HG02763 (cell line): ENCODE results near the gene PLEKHH2.
"Not testable (repeated sequence)": the region's sequence is repeated elsewhere in the genome, so short reads cannot be mapped to it uniquely, and the experiment has no call there.

ENCODE experiments used
- ATAC-seq: cut with Tn5 transposase; IDR thresholded peaks from one replicate; pipeline ENCODE4 v1.9.1; 2021; ENCODE audit warnings: mild to moderate bottlenecking, moderate library complexity; ENCODE audit not compliant: unreplicated experiment

Gene PLEKHH2

GRCh38 chr2:43636153-43636552 is 907 bp upstream of the PLEKHH2 start:
- ATAC-seq, result not testable (repeated sequence)

- ATAC-seq, result no peak
These were observed 439 bp upstream of the PLEKHH2 start for GRCh38 chr2:43636621-43637020.

GRCh38 chr2:43642363-43642762 is 5.3 kb downstream of the PLEKHH2 start:
- ATAC-seq, result no peak

- no peak for ATAC-seq
These were observed 6.6 kb downstream of the PLEKHH2 start for GRCh38 chr2:43643680-43644079.

- no peak for ATAC-seq
These were observed 12.1 kb downstream of the PLEKHH2 start for GRCh38 chr2:43648994-43649701.

GRCh38 chr2:43653506-43653905 is 16.4 kb downstream of the PLEKHH2 start:
- no peak for ATAC-seq

GRCh38 chr2:43657241-43657640 is 20.2 kb downstream of the PLEKHH2 start:
- ATAC-seq, result no peak

- no peak for ATAC-seq
These were observed 38.7 kb downstream of the PLEKHH2 start for GRCh38 chr2:43675646-43676321.

GRCh38 chr2:43676322-43677050 is 39.4 kb downstream of the PLEKHH2 start, which contains the start of gene C1GALT1C1L:
C1GALT1C1L (minus strand) TSS chr2:43676429; CDS start chr2:43676322, 107 bp downstream.
- no peak for ATAC-seq

GRCh38 chr2:43677783-43678182 is 40.7 kb downstream of the PLEKHH2 start:
- ATAC-seq, result not testable (repeated sequence)

- ATAC-seq, result no peak
These were observed 48.3 kb downstream of the PLEKHH2 start for GRCh38 chr2:43685357-43685756.

GRCh38 chr2:43689999-43690398 is 52.9 kb downstream of the PLEKHH2 start:
- no peak for ATAC-seq

GRCh38 chr2:43692428-43692994 is 55.5 kb downstream of the PLEKHH2 start:
- no peak for ATAC-seq

- ATAC-seq, result not testable (repeated sequence)
These were observed 61.1 kb downstream of the PLEKHH2 start for GRCh38 chr2:43698140-43698539.

- ATAC-seq, result no peak
These were observed 62.7 kb downstream of the PLEKHH2 start for GRCh38 chr2:43699761-43700160.

GRCh38 chr2:43701111-43701510 is 64.1 kb downstream of the PLEKHH2 start:
- no peak for ATAC-seq

- no peak for ATAC-seq
These were observed 70.4 kb downstream of the PLEKHH2 start for GRCh38 chr2:43707255-43708015.

GRCh38 chr2:43708178-43708577 is 71.1 kb downstream of the PLEKHH2 start:
- no peak for ATAC-seq

GRCh38 chr2:43708891-43709290 is 71.8 kb downstream of the PLEKHH2 start:
- ATAC-seq, result no peak

GRCh38 chr2:43710866-43711265 is 73.8 kb downstream of the PLEKHH2 start:
- no peak for ATAC-seq

- ATAC-seq, result no peak
These were observed 77.1 kb downstream of the PLEKHH2 start for GRCh38 chr2:43714164-43714563.
